ENCODE results near the gene FGL2.
"Not testable (repeated sequence)": the region's sequence is repeated elsewhere in the genome, so short reads cannot be mapped to it uniquely, and the experiment has no call there.

The FGL2 gene

GRCh38 chr7:77157446-77157845, 42.2 kb downstream of the FGL2 start:
- Histone ChIP-seq H3K4me1 (ENCODE audit: control insufficient read depth, low read length) (no peaks in the 10 kb centered on the region), H3K4me2 (ENCODE audit: low read length) (no peak overlapping the region), H3K9me2 (replicated peaks; ENCODE audit: control insufficient read depth, low read length) (no peaks in the 10 kb centered on the region), H3K4me3 (ENCODE audit: low read length) (no peak overlapping the region), H3F3A (ENCODE audit: control insufficient read depth, insufficient read depth) (no peaks in the 10 kb centered on the region), H3K9me3 (ENCODE audit: control insufficient read depth, insufficient read depth, low read length) (no peaks in the 10 kb centered on the region), H4K20me1 (ENCODE audit: control insufficient read depth, insufficient read depth, low read depth, low read length) (no peaks in the 10 kb centered on the region), H3K79me2 (ENCODE audit: control insufficient read depth, low read length) (no peaks in the 10 kb centered on the region), H3K27me3 (ENCODE audit: control insufficient read depth, low read length) (peaks cover 8% of the 10 kb centered on the region), H3K27ac (ENCODE audit: low read depth, low read length) (no peak overlapping the region), H3K36me3 (ENCODE audit: control insufficient read depth, low read length) (no peaks in the 10 kb centered on the region)
- TF ChIP-seq EZH2phosphoT487 (IDR thresholded peaks at IDR 0.05; ENCODE audit: borderline replicate concordance, low read length) = no peak
- no peak for TF ChIP-seq CTCF (IDR thresholded peaks at IDR 0.05; ENCODE audit: low read depth, low read length, poor library complexity, severe bottlenecking)

GRCh38 chr7:77157034-77157433, 42.6 kb downstream of the FGL2 start:
- H3K27ac ChIP-seq (ENCODE audit: low read depth, low read length); H3F3A ChIP-seq (ENCODE audit: control insufficient read depth, insufficient read depth); H3K4me2 ChIP-seq (ENCODE audit: low read length): not testable (repeated sequence)

DNA sequence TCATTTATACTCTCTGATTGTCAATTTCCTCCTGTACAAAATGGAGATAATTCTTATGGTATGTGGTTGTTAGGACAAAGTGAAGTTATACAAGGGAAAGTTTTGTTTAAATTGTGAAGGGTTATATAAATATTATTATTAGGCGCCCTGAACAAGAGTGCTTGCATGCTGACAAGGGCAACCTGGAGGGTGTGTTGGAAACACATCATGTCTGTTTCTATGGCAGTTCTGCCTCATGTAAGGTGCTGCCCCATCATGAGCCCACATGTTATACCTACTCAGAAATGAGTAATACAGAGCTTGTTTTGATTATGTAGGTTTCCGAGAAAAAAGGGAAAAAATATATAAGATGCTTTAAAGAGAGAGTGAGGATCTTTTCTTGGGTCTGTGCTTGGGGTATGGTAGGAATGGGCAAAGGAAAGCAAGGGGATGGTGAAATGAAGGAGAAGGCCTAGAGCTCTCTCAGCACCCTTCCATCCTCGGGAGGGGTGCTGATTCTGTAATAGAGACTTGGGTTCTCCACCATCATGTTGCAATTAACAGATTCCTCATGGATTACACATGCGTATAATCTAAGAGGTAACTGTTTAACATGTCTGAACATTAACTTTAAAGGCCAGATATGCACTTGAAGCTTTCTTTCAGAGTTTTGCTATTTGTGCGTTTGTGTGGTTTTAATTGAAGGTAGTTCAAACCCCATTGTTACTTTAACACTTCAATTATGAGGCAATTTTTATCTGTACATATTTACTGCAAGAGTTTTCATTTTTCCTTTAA, 43.8 kb downstream of the FGL2 start:
- not testable (repeated sequence) for H3K4me1 ChIP-seq (ENCODE audit: control insufficient read depth, low read length); H3K9me2 ChIP-seq (replicated peaks; ENCODE audit: control insufficient read depth, low read length); H3K36me3 ChIP-seq (ENCODE audit: control insufficient read depth, low read length); H3K4me2 ChIP-seq (ENCODE audit: low read length); H4K20me1 ChIP-seq (ENCODE audit: control insufficient read depth, insufficient read depth, low read depth, low read length); H3K4me3 ChIP-seq (ENCODE audit: low read length); H3K79me2 ChIP-seq (ENCODE audit: control insufficient read depth, low read length); H3K27ac ChIP-seq (ENCODE audit: low read depth, low read length); H3F3A ChIP-seq (ENCODE audit: control insufficient read depth, insufficient read depth); H3K9me3 ChIP-seq (ENCODE audit: control insufficient read depth, insufficient read depth, low read length); H3K27me3 ChIP-seq (ENCODE audit: control insufficient read depth, low read length)

More at GRCh38 chr7:77157034-77157433, 42.6 kb downstream of the FGL2 start:
- H3K9me2 ChIP-seq (replicated peaks; ENCODE audit: control insufficient read depth, low read length); H3K4me1 ChIP-seq (ENCODE audit: control insufficient read depth, low read length); H3K9me3 ChIP-seq (ENCODE audit: control insufficient read depth, insufficient read depth, low read length); H3K4me3 ChIP-seq (ENCODE audit: low read length); H3K36me3 ChIP-seq (ENCODE audit: control insufficient read depth, low read length); H3K79me2 ChIP-seq (ENCODE audit: control insufficient read depth, low read length); H3K27me3 ChIP-seq (ENCODE audit: control insufficient read depth, low read length); H4K20me1 ChIP-seq (ENCODE audit: control insufficient read depth, insufficient read depth, low read depth, low read length): not testable (repeated sequence)

DNA sequence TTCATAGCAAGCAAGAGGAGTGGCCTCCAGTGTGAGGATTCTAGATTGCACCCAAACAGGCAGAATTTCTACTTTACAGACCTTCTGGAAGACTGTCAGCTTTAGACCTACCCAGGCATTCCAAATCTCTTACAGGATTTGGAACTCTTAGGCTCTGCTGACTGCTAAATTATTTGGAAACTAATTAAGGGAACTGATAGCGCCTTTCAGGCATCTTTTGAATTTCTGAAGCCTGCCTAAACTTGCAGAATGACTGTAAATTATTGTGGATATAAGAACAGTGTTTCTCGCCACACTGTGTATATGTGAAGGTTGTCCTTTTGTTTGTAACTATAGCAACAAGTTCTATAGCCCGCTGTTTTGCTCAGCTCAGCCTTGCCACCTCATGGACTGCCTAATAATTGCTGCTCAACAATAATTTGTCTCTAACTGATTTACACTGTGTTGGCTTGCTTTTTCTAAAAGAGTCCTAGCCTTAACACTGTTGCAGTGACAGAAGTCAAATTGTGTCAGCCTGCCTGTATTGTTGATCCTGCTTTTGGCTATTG, 44.6 kb downstream of the FGL2 start:
- not testable (repeated sequence) for H3K9me3 ChIP-seq (ENCODE audit: control insufficient read depth, insufficient read depth, low read length); H3K4me2 ChIP-seq (ENCODE audit: low read length); H3K79me2 ChIP-seq (ENCODE audit: control insufficient read depth, low read length); H3K27ac ChIP-seq (ENCODE audit: low read depth, low read length); H3K4me3 ChIP-seq (ENCODE audit: low read length); H3F3A ChIP-seq (ENCODE audit: control insufficient read depth, insufficient read depth); H4K20me1 ChIP-seq (ENCODE audit: control insufficient read depth, insufficient read depth, low read depth, low read length); H3K9me2 ChIP-seq (replicated peaks; ENCODE audit: control insufficient read depth, low read length); H3K36me3 ChIP-seq (ENCODE audit: control insufficient read depth, low read length); H3K27me3 ChIP-seq (ENCODE audit: control insufficient read depth, low read length); H3K4me1 ChIP-seq (ENCODE audit: control insufficient read depth, low read length)

GRCh38 chr7:77152232-77152631, 47.4 kb downstream of the FGL2 start:
- H3K36me3 ChIP-seq (ENCODE audit: control insufficient read depth, low read length); H3K27me3 ChIP-seq (ENCODE audit: control insufficient read depth, low read length); H4K20me1 ChIP-seq (ENCODE audit: control insufficient read depth, insufficient read depth, low read depth, low read length); H3K4me1 ChIP-seq (ENCODE audit: control insufficient read depth, low read length); H3K9me3 ChIP-seq (ENCODE audit: control insufficient read depth, insufficient read depth, low read length); H3K79me2 ChIP-seq (ENCODE audit: control insufficient read depth, low read length); H3K27ac ChIP-seq (ENCODE audit: low read depth, low read length); H3K4me3 ChIP-seq (ENCODE audit: low read length); H3K9me2 ChIP-seq (replicated peaks; ENCODE audit: control insufficient read depth, low read length); H3F3A ChIP-seq (ENCODE audit: control insufficient read depth, insufficient read depth); H3K4me2 ChIP-seq (ENCODE audit: low read length): not testable (repeated sequence)
